OCI-LY1 (cell line): ENCODE results near the gene RNF157.

Experiments used
- CTCF ChIP-seq: fragments of 200-600 bp; sonication (generic), shearing (Covaris generic); IDR thresholded peaks from 2 replicates; pipeline ENCODE4 v1.5.1; 2017; ENCODE audit warnings: mild to moderate bottlenecking, antibody characterized with exemption, low read length, moderate library complexity, mixed read lengths
- EZH2 ChIP-seq: fragments of 200-600 bp; sonication (generic), shearing (Covaris generic); IDR thresholded peaks from 2 replicates; pipeline ENCODE4 v1.8.0; 2017; ENCODE audit warnings: borderline replicate concordance, mixed run types, mild to moderate bottlenecking, antibody characterized with exemption, low read length, moderate library complexity, mixed read lengths

- TF ChIP-seq CTCF (no peak), EZH2 (no peak)
Observed at GRCh38 chr17:76130473-76130872, 109.8 kb downstream of the RNF157 start.
